Retinal pigment epithelial cell (primary cell): ENCODE measurements around the gene SPAAR.

ENCODE experiments used
- DNase-seq: peaks from one replicate; pipeline ENCODE4 v3.0.0-alpha.2; 2010; ENCODE audit warnings: low read depth
- H3K4me3 ChIP-seq: 2 replicates; pipeline ENCODE4 v1.5.1; 2011; ENCODE audit warnings: mild to moderate bottlenecking, low read length, control low read depth, moderate library complexity
- CTCF ChIP-seq: conservative IDR thresholded peaks from 2 replicates; pipeline ENCODE4 v1.5.1; 2011; ENCODE audit warnings: low read depth, low read length, control low read depth, inconsistent platforms

The SPAAR gene

GRCh38 chr9:35935261-35935660, 26.0 kb downstream of the SPAAR start:
- TF ChIP-seq CTCF: no peak
- no peak overlapping the region for H3K4me3 ChIP-seq
- DNase-seq: no peak

GRCh38 chr9:35935755-35936509, 26.6 kb downstream of the SPAAR start:
- H3K4me3 ChIP-seq: no peak overlapping the region
- DNase-seq: peak; percentile 17
- TF ChIP-seq CTCF: no peak

GRCh38 chr9:35937227-35937626, 27.9 kb downstream of the SPAAR start:
- no peak for DNase-seq
- no peak for TF ChIP-seq CTCF
- no peak overlapping the region for H3K4me3 ChIP-seq

- DNase-seq: no peak
- no peak for TF ChIP-seq CTCF
- H3K4me3 ChIP-seq: no peak overlapping the region
These were observed 29.4 kb downstream of the SPAAR start for GRCh38 chr9:35938474-35939356.

- DNase-seq: no peak
- no peak overlapping the region for H3K4me3 ChIP-seq
- TF ChIP-seq CTCF: no peak
These were observed 30.5 kb downstream of the SPAAR start for GRCh38 chr9:35939679-35940250.

- no peak overlapping the region for H3K4me3 ChIP-seq
- no peak for DNase-seq
- TF ChIP-seq CTCF: no peak
These were observed 31.4 kb downstream of the SPAAR start for GRCh38 chr9:35940458-35941407.
